Loucy (cell line): Measurements from ENCODE around the gene SH3PXD2B.

Experiments
- H2AFZ ChIP-seq: fragments of 200-600 bp; sonication (generic); 2 replicates; pipeline ENCODE4 v1.6.0; 2016; ENCODE audit warnings: antibody characterized with exemption, mild to moderate bottlenecking, low read length, moderate library complexity
- H3F3A ChIP-seq: fragments of 200-600 bp; 2 replicates; pipeline ENCODE4 v1.6.0; 2016; ENCODE audit warnings: antibody characterized with exemption, low read depth, mild to moderate bottlenecking
- H3K27me3 ChIP-seq: fragments of 200-600 bp; sonication (generic); 2 replicates; pipeline ENCODE4 v1.6.1; 2014; ENCODE audit warnings: low read length, mild to moderate bottlenecking; ENCODE audit not compliant: insufficient read depth, poor library complexity, severe bottlenecking
- H3K36me3 ChIP-seq: fragments of 200-600 bp; sonication (generic); 2 replicates; pipeline ENCODE4 v1.6.1; 2016; ENCODE audit warnings: low read length; ENCODE audit not compliant: insufficient read depth
- H3K4me1 ChIP-seq: fragments of 200-600 bp; sonication (generic); 2 replicates; pipeline ENCODE4 v1.5.1; 2014; ENCODE audit warnings: low read length, mild to moderate bottlenecking; ENCODE audit not compliant: insufficient read depth, poor library complexity, severe bottlenecking
- H3K4me2 ChIP-seq: fragments of 200-600 bp; sonication (generic); 2 replicates; pipeline ENCODE4 v1.6.0; 2014; ENCODE audit warnings: antibody characterized with exemption, low read length, low read depth, mild to moderate bottlenecking; ENCODE audit not compliant: poor library complexity, severe bottlenecking
- H3K4me3 ChIP-seq: fragments of 200-600 bp; sonication (generic); 2 replicates; pipeline ENCODE4 v1.5.1; 2014; ENCODE audit warnings: low read length, mild to moderate bottlenecking, mixed read lengths; ENCODE audit not compliant: poor library complexity, severe bottlenecking
- H3K79me2 ChIP-seq: fragments of 200-600 bp; sonication (generic); 2 replicates; pipeline ENCODE4 v1.6.1; 2014; ENCODE audit warnings: low read length; ENCODE audit not compliant: insufficient read depth
- H3K9ac ChIP-seq: fragments of 200-600 bp; sonication (generic); 2 replicates; pipeline ENCODE4 v1.6.0; 2014; ENCODE audit warnings: mild to moderate bottlenecking, low read depth, low read length, moderate library complexity; ENCODE audit not compliant: poor library complexity, severe bottlenecking
- H3K9me2 ChIP-seq: fragments of 200-600 bp; sonication (generic); replicated peaks from 2 replicates; pipeline ENCODE4 v1.6.1; 2016; ENCODE audit warnings: low read depth, low read length, mixed read lengths
- H3K9me3 ChIP-seq: fragments of 200-600 bp; sonication (generic); 2 replicates; pipeline ENCODE4 v1.6.1; 2014; ENCODE audit warnings: mild to moderate bottlenecking, antibody characterized with exemption, low read length, low read depth; ENCODE audit not compliant: insufficient read depth
- H4K20me1 ChIP-seq: fragments of 200-600 bp; sonication (generic); 2 replicates; pipeline ENCODE4 v1.6.0; 2014; ENCODE audit warnings: antibody characterized with exemption, low read length, mild to moderate bottlenecking; ENCODE audit not compliant: insufficient read depth, poor library complexity, severe bottlenecking
- CTCF ChIP-seq: fragments of 200-600 bp; sonication (generic); conservative IDR thresholded peaks from 2 replicates; pipeline ENCODE4 v1.5.1; 2014; ENCODE audit warnings: mild to moderate bottlenecking, antibody characterized with exemption, low read length
- EZH2phosphoT487 ChIP-seq: fragments of 200-600 bp; IDR thresholded peaks from 2 replicates; pipeline ENCODE4 v1.6.1; 2018; ENCODE audit warnings: antibody characterized with exemption, mild to moderate bottlenecking, moderate library complexity, borderline replicate concordance

Gene SH3PXD2B

GRCh38 chr5:172438319-172438668 is 16.0 kb downstream of the SH3PXD2B start:
- no peak overlapping the region for H3K9ac ChIP-seq
- no peaks in the 10 kb centered on the region for H3K79me2 ChIP-seq
- H3K4me2 ChIP-seq: no peak overlapping the region
- H3K4me3 ChIP-seq: no peak overlapping the region
- TF ChIP-seq CTCF: no peak
- no peak for TF ChIP-seq EZH2phosphoT487
- H3K27me3 ChIP-seq: no peaks in the 10 kb centered on the region
- no peak overlapping the region for H2AFZ ChIP-seq
- no peaks in the 10 kb centered on the region for H3K36me3 ChIP-seq
- no peaks in the 10 kb centered on the region for H3K9me3 ChIP-seq
- H3F3A ChIP-seq: no peaks in the 10 kb centered on the region
- no peaks in the 10 kb centered on the region for H4K20me1 ChIP-seq
- no peaks in the 10 kb centered on the region for H3K9me2 ChIP-seq
- peaks cover 4% of the 10 kb centered on the region for H3K4me1 ChIP-seq

- H3K4me1 ChIP-seq: no peaks in the 10 kb centered on the region
- no peaks in the 10 kb centered on the region for H3K79me2 ChIP-seq
- no peaks in the 10 kb centered on the region for H3K9me2 ChIP-seq
- H4K20me1 ChIP-seq: no peaks in the 10 kb centered on the region
- no peak overlapping the region for H3K4me3 ChIP-seq
- TF ChIP-seq EZH2phosphoT487 (no peak), CTCF (no peak)
- no peaks in the 10 kb centered on the region for H3F3A ChIP-seq
- no peaks in the 10 kb centered on the region for H3K27me3 ChIP-seq
- no peak overlapping the region for H3K9ac ChIP-seq
- no peak overlapping the region for H2AFZ ChIP-seq
- H3K9me3 ChIP-seq: no peaks in the 10 kb centered on the region
- no peaks in the 10 kb centered on the region for H3K36me3 ChIP-seq
- no peak overlapping the region for H3K4me2 ChIP-seq
Measured at GRCh38 chr5:172437445-172438318, 16.6 kb downstream of the SH3PXD2B start.

- H3K4me3 ChIP-seq: no peak overlapping the region
- no peaks in the 10 kb centered on the region for H3K36me3 ChIP-seq
- H2AFZ ChIP-seq: no peak overlapping the region
- TF ChIP-seq CTCF (no peak), EZH2phosphoT487 (no peak)
- no peaks in the 10 kb centered on the region for H4K20me1 ChIP-seq
- H3K9me3 ChIP-seq: no peaks in the 10 kb centered on the region
- no peaks in the 10 kb centered on the region for H3K27me3 ChIP-seq
- H3K4me2 ChIP-seq: no peak overlapping the region
- no peaks in the 10 kb centered on the region for H3K79me2 ChIP-seq
- H3K9me2 ChIP-seq: no peaks in the 10 kb centered on the region
- no peaks in the 10 kb centered on the region for H3K4me1 ChIP-seq
- no peaks in the 10 kb centered on the region for H3F3A ChIP-seq
- H3K9ac ChIP-seq: no peak overlapping the region
Measured at GRCh38 chr5:172436879-172437369, 17.4 kb downstream of the SH3PXD2B start.
